T-cell (primary cell): Measurements from ENCODE around the gene CD7. TPM values are rescaled to one million over a fixed set of nuclear protein-coding genes. Genes with fewer than 3 reads are reported as not detected.
A peak's percentile ranks its signal among the peaks of the same experiment; 100 is the strongest.

ENCODE experiments used
- ATAC-seq, 4 experiments: fragments of 200-7000 bp in 3 of 4; fragments of 150-1000 bp in 1 of 4; cut with Tn5 transposase; replicated peaks in 1 of 4; 1 replicate in 3 of 4; 2 replicates in 1 of 4; pipeline ENCODE4 v1.10.0; 2021; ENCODE audit warnings: moderate library complexity in 3 of 4, mild to moderate bottlenecking in 2 of 4, moderate number of reproducible peaks in 1 of 4
- CTCF ChIA-PET, 2 donors: fragments of 300-600 bp; sonication (Branson Sonifier 250); formaldehyde crosslinking; loops; one replicate each; lab custom pipeline; 2022; ENCODE audit warnings: antibody characterized with exemption in 2 of 2; lab: Charles Lee
- POLR2A ChIA-PET, 2 donors: fragments of 300-600 bp; sonication (Branson Sonifier 250); formaldehyde crosslinking; loops; one replicate each; lab custom pipeline; 2022; ENCODE audit warnings: antibody characterized with exemption in 2 of 2; lab: Charles Lee
- DNase-seq, 35 experiments: peaks; one replicate each; pipeline versions ENCODE4 v3.0.0 to v3.0.0-alpha.2; 2013 to 2023
- H3K27ac ChIP-seq: one replicate; pipeline ENCODE4 v1.5.1; 2013; ENCODE audit warnings: low read length
- H3K27me3 ChIP-seq, 2 experiments: replicated peaks in 1 of 2; 1 replicate in 1 of 2; 2 replicates in 1 of 2; pipeline versions ENCODE4 v1.6.1 to v1.7.0; 2013; ENCODE audit warnings: low read length in 1 of 2, mixed read lengths in 1 of 2; ENCODE audit not compliant: control insufficient read depth in 2 of 2, insufficient read depth in 2 of 2; ENCODE audit errors: extremely low read depth in 1 of 2
- H3K36me3 ChIP-seq, 2 donors: 1 replicate in 1 of 2; 2 replicates in 1 of 2; pipeline versions ENCODE4 v1.6.1 to v1.7.0; 2013; ENCODE audit warnings: low read length in 1 of 2; ENCODE audit not compliant: control insufficient read depth in 2 of 2, insufficient read depth in 1 of 2; ENCODE audit errors: extremely low read depth in 1 of 2
- H3K4me1 ChIP-seq, 2 experiments: 1 replicate in 1 of 2; 2 replicates in 1 of 2; pipeline versions ENCODE4 v1.6.1 to v1.7.0; 2013; ENCODE audit warnings: low read length in 2 of 2, mixed read lengths in 1 of 2; ENCODE audit not compliant: insufficient read depth in 2 of 2, control insufficient read depth in 1 of 2; ENCODE audit errors: extremely low read depth in 1 of 2
- H3K4me3 ChIP-seq, 2 donors: 1 replicate in 1 of 2; 2 replicates in 1 of 2; pipeline versions ENCODE4 v1.5.1 to v1.7.0; 2013; ENCODE audit warnings: mild to moderate bottlenecking in 2 of 2, low read length in 1 of 2, moderate library complexity in 1 of 2; ENCODE audit not compliant: control insufficient read depth in 1 of 2; ENCODE audit errors: extremely low read depth in 1 of 2
- H3K9me3 ChIP-seq: 2 replicates; pipeline ENCODE4 v1.7.0; 2013
- H3K27ac Mint-ChIP-seq, 2 donors: one replicate each; pipeline ENCODE4 v1.8.0; 2020 to 2021; ENCODE audit warnings: mild to moderate bottlenecking in 2 of 2, mixed read lengths in 2 of 2
- H3K27me3 Mint-ChIP-seq, 2 donors: one replicate each; pipeline ENCODE4 v1.8.0; 2021 to 2022; ENCODE audit warnings: mixed read lengths in 2 of 2
- H3K36me3 Mint-ChIP-seq: one replicate; pipeline ENCODE4 v1.8.0; 2021; ENCODE audit warnings: mixed read lengths
- H3K4me1 Mint-ChIP-seq, 3 donors: one replicate each; pipeline ENCODE4 v1.8.0; 2020 to 2022; ENCODE audit warnings: mixed read lengths in 3 of 3, mild to moderate bottlenecking in 1 of 3
- H3K4me3 Mint-ChIP-seq, 3 donors: one replicate each; pipeline ENCODE4 v1.8.0; 2020 to 2022; ENCODE audit warnings: mild to moderate bottlenecking in 3 of 3, mixed read lengths in 3 of 3, moderate library complexity in 3 of 3
- H3K9me3 Mint-ChIP-seq, 3 donors: one replicate each; pipeline ENCODE4 v1.8.0; 2020 to 2022; ENCODE audit warnings: mixed read lengths in 3 of 3
- WGBS: methylation state at CpG from one replicate; pipeline ENCODE4 v1.1.5; 2013; ENCODE audit warnings: missing lambda C conversion rate; ENCODE audit not compliant: insufficient coverage; 5-methylcytosine and 5-hydroxymethylcytosine counted together
- total RNA-seq, 35 experiments: library from RNA in 6 of 35; stranded (reverse) in 6 of 35; fragments of 120-200 nt in 1 of 35; gene quantifications; one replicate each; pipeline versions ENCODE4 v1.2.1 to v1.2.4 and lab custom pipeline; 2013 to 2026

Gene CD7
- total RNA-seq, 5 donors from 2014 or later (not counting 1 experiment from before 2014, with no cell fraction given), result 104 to 265 (median 135) TPM

- H3K27me3 ChIP-seq, result peaks cover 0 to 59% of the 10 kb centered on the region in 2 experiments
- H3K4me1 Mint-ChIP-seq, result peaks cover 0 to 3% (median 0%) of the 10 kb centered on the region in 3 donors
- ChIA-PET POLR2A (no interaction called here), CTCF (interaction anchor here (0.7 to 1.0 kb wide), 3 partner anchors 11 to 276 kb away, joined by 3 read pairs; no protein-coding TSS in a partner anchor)
- no peak overlapping the region for H3K27ac Mint-ChIP-seq
- peak; percentile 49 to 93 (median 76) for DNase-seq
- no peaks in the 10 kb centered on the region for H3K9me3 ChIP-seq
- WGBS, result 44% methylated on average over 19 of the region's 26 CpGs
- H3K36me3 Mint-ChIP-seq, result no peaks in the 10 kb centered on the region
- peaks cover 0 to 12% of the 10 kb centered on the region in 2 experiments for H3K4me1 ChIP-seq
- no peak overlapping the region for H3K27ac ChIP-seq
- no peaks in the 10 kb centered on the region for H3K9me3 Mint-ChIP-seq
- peaks cover 0 to 12% of the 10 kb centered on the region in 2 donors for H3K27me3 Mint-ChIP-seq
- H3K4me3 Mint-ChIP-seq, result no peak overlapping the region
- no peaks in the 10 kb centered on the region for H3K36me3 ChIP-seq
- no peak overlapping the region for H3K4me3 ChIP-seq
- peak; percentile 82 to 89 (median 84) for ATAC-seq
Measured at GRCh38 chr17:82351713-82352488, 34.5 kb upstream of the CD7 start.

GRCh38 chr17:82351254-82351712, 33.9 kb upstream of the CD7 start:
- ChIA-PET POLR2A (no interaction called here), CTCF (interaction anchor here in 1 of 2 donors (0.5 to 1.2 kb wide), 3 partner anchors 17 to 422 kb away, joined by 3 to 4 read pairs (median 3); partner anchors contain the start of gene SECTM1)
- 45% methylated on average over 17 of the region's 21 CpGs for WGBS
- H3K27me3 Mint-ChIP-seq, result peaks cover 0 to 12% of the 10 kb centered on the region in 2 donors
- Histone ChIP-seq H3K36me3 (no peaks in the 10 kb centered on the region), H3K4me3 (no peak overlapping the region), H3K9me3 (no peaks in the 10 kb centered on the region), H3K27ac (no peak overlapping the region), H3K4me1 (peaks cover 0 to 17% of the 10 kb centered on the region in 2 experiments), H3K27me3 (peaks cover 0 to 58% of the 10 kb centered on the region in 2 experiments)
- H3K9me3 Mint-ChIP-seq, result no peaks in the 10 kb centered on the region
- H3K36me3 Mint-ChIP-seq, result no peaks in the 10 kb centered on the region
- no peak overlapping the region for H3K27ac Mint-ChIP-seq
- H3K4me1 Mint-ChIP-seq, result peaks cover 5 to 8% (median 6%) of the 10 kb centered on the region in 3 donors
- DNase-seq (no peak), ATAC-seq (no peak)
- no peak overlapping the region for H3K4me3 Mint-ChIP-seq

GRCh38 chr17:82350182-82351030, 33.0 kb upstream of the CD7 start:
- 51% methylated on average over 26 of the region's 28 CpGs for WGBS
- H3K27ac Mint-ChIP-seq, result no peak overlapping the region
- Histone ChIP-seq H3K4me3 (no peak overlapping the region), H3K4me1 (peaks cover 0 to 19% of the 10 kb centered on the region in 2 experiments), H3K27me3 (peaks cover 0 to 53% of the 10 kb centered on the region in 2 experiments), H3K27ac (no peak overlapping the region), H3K9me3 (no peaks in the 10 kb centered on the region), H3K36me3 (peaks cover 0 to 3% of the 10 kb centered on the region in 2 donors)
- peak in 1 of 4 experiments; percentile 43 for ATAC-seq
- peaks cover 0 to 8% of the 10 kb centered on the region in 2 donors for H3K27me3 Mint-ChIP-seq
- CTCF ChIA-PET, result interaction anchor here (0.6 to 1.2 kb wide), 3 partner anchors 16 to 423 kb away, joined by 3 to 6 read pairs (median 3); partner anchors contain the start of gene SECTM1 (in 1 of the 2)
- POLR2A ChIA-PET, result no interaction called here
- no peak overlapping the region for H3K4me3 Mint-ChIP-seq
- H3K9me3 Mint-ChIP-seq, result no peaks in the 10 kb centered on the region
- no peaks in the 10 kb centered on the region for H3K36me3 Mint-ChIP-seq
- DNase-seq, result peak in 4 of 35 experiments; percentile 21 to 50 (median 28)
- H3K4me1 Mint-ChIP-seq, result peaks cover 6 to 10% (median 8%) of the 10 kb centered on the region in 3 donors

- Mint-ChIP-seq H3K9me3 (no peaks in the 10 kb centered on the region), H3K4me1 (peaks cover 6 to 10% (median 8%) of the 10 kb centered on the region in 3 donors), H3K4me3 (no peak overlapping the region), H3K27ac (no peak overlapping the region), H3K27me3 (peaks cover 0 to 5% of the 10 kb centered on the region in 2 donors), H3K36me3 (no peaks in the 10 kb centered on the region)
- Histone ChIP-seq H3K27me3 (peaks cover 0 to 50% of the 10 kb centered on the region in 2 experiments), H3K4me1 (peaks cover 0 to 19% of the 10 kb centered on the region in 2 experiments), H3K27ac (no peak overlapping the region), H3K36me3 (peaks cover 0 to 3% of the 10 kb centered on the region in 2 donors), H3K4me3 (no peak overlapping the region), H3K9me3 (no peaks in the 10 kb centered on the region)
- ATAC-seq, result no peak
- no peak for DNase-seq
- POLR2A ChIA-PET, result interaction anchor here in 1 of 2 donors (0.6 kb wide), 1 partner anchor 232 kb away, joined by 4 read pairs; no protein-coding TSS in a partner anchor
- WGBS, result 83% methylated on average over 3 of the region's 11 CpGs
- CTCF ChIA-PET, result interaction anchor here in 1 of 2 donors (0.7 kb wide), 1 partner anchor 199 kb away, joined by 4 read pairs; no protein-coding TSS in a partner anchor
Measured at GRCh38 chr17:82349287-82349701, 31.9 kb upstream of the CD7 start.

GRCh38 chr17:82348866-82349265, 31.5 kb upstream of the CD7 start:
- Mint-ChIP-seq H3K36me3 (no peaks in the 10 kb centered on the region), H3K9me3 (no peaks in the 10 kb centered on the region), H3K4me1 (peaks cover 6 to 10% (median 8%) of the 10 kb centered on the region in 3 donors), H3K27me3 (peaks cover 0 to 5% of the 10 kb centered on the region in 2 donors), H3K27ac (no peak overlapping the region), H3K4me3 (no peak overlapping the region)
- H3K27ac ChIP-seq, result no peak overlapping the region
- ChIA-PET CTCF (no interaction called here), POLR2A (no interaction called here)
- DNase-seq (no peak), ATAC-seq (no peak)
- H3K36me3 ChIP-seq, result peaks cover 0 to 3% of the 10 kb centered on the region in 2 donors
- H3K27me3 ChIP-seq, result peaks cover 0 to 46% of the 10 kb centered on the region in 2 experiments
- peaks cover 0 to 19% of the 10 kb centered on the region in 2 experiments for H3K4me1 ChIP-seq
- no peak overlapping the region for H3K4me3 ChIP-seq
- H3K9me3 ChIP-seq, result no peaks in the 10 kb centered on the region
- WGBS, result no CpG with 5 or more reads among the region's 11 CpGs
